ENCODE results near the gene DNAJC16. TPM values are rescaled to one million over a fixed set of nuclear protein-coding genes. Genes with fewer than 3 reads are reported as not detected.

The DNAJC16 gene
- 65.3 and 80.0 TPM in 2 replicates for total RNA-seq (2011; cell fraction: chromatin; rRNA removed; ENCODE audit: low replicate concordance)
- total RNA-seq (2011; cell fraction: nucleolus; rRNA removed), result 37.4 and 46.5 TPM in 2 replicates
- 56.1 and 70.4 TPM in 2 replicates for total RNA-seq (2011; cell fraction: nucleoplasm; rRNA removed)
- 9.1 and 12.2 TPM in 2 replicates for total RNA-seq (2014; rRNA removed)
- 16.2 and 18.7 TPM in 2 replicates for total RNA-seq (2014; rRNA removed; fragmentation: Illumina TruSeq; extraction: Trizol)
- 11.9 and 16.2 TPM in 2 replicates for total RNA-seq (2015; rRNA removed; fragmentation: Illumina TruSeq; extraction: Trizol)
- total RNA-seq (2021), result 15.6 and 16.8 TPM in 2 replicates
- 16.7 and 22.8 TPM in 2 replicates for polyA plus RNA-seq (2011; rRNA removed)
- polyA plus RNA-seq (2011; cell fraction: cytosol; rRNA removed), result 6.9 and 11.3 TPM in 2 replicates
- 24.2 and 24.8 TPM in 2 replicates for polyA plus RNA-seq (2011; cell fraction: nucleus; rRNA removed)
- 6.9 and 7.2 TPM in 2 replicates for polyA plus RNA-seq (2012)
- polyA plus RNA-seq (2014; fragmentation: Illumina TruSeq; extraction: Trizol), result 11.0 and 12.8 TPM in 2 replicates
- 1 to 10 TPM; 6.9 to 8.6 TPM for polyA plus RNA-seq (2014; fragmentation: Nextera tagmentation; extraction: Ambion mirVana)
- polyA plus RNA-seq (2014; rRNA removed), result 8.8 and 11.3 TPM in 2 replicates
- 33.4 and 40.9 TPM in 2 replicates for polyA minus RNA-seq (2011; rRNA and poly(A)+ RNA removed)
- 14.0 and 19.7 TPM in 2 replicates for polyA minus RNA-seq (2011; cell fraction: cytosol; rRNA and poly(A)+ RNA removed)
- polyA minus RNA-seq (2011; cell fraction: nucleus; rRNA and poly(A)+ RNA removed), result 8.9 and 20.7 TPM in 2 replicates
- Bru-seq, nascent RNA, result percentile 77 among the genes with signal in this experiment
- percentile 78 among the genes with signal in this experiment for BruChase-seq, experiment 1, labeled RNA remaining after a 2-hour chase
- percentile 78 among the genes with signal in this experiment for BruChase-seq, experiment 2, labeled RNA remaining after a 6-hour chase
- long read RNA-seq, experiment 1, full-length matches to known transcripts, result 2 of 25 reads
- long read RNA-seq, experiment 1, partial matches to known transcripts, result 2 of 25 reads
- long read RNA-seq, experiment 1, other reads (novel, unspliced or antisense), result 21 of 25 reads
- long read RNA-seq, experiment 2, full-length matches to known transcripts, result 1 of 8 reads
- long read RNA-seq, experiment 2, partial matches to known transcripts, result 1 of 8 reads
- long read RNA-seq, experiment 2, other reads (novel, unspliced or antisense), result 6 of 8 reads
- long read RNA-seq, experiment 3, partial matches to known transcripts, result 1 of 3 reads
- long read RNA-seq, experiment 3, other reads (novel, unspliced or antisense), result 2 of 3 reads

DNA sequence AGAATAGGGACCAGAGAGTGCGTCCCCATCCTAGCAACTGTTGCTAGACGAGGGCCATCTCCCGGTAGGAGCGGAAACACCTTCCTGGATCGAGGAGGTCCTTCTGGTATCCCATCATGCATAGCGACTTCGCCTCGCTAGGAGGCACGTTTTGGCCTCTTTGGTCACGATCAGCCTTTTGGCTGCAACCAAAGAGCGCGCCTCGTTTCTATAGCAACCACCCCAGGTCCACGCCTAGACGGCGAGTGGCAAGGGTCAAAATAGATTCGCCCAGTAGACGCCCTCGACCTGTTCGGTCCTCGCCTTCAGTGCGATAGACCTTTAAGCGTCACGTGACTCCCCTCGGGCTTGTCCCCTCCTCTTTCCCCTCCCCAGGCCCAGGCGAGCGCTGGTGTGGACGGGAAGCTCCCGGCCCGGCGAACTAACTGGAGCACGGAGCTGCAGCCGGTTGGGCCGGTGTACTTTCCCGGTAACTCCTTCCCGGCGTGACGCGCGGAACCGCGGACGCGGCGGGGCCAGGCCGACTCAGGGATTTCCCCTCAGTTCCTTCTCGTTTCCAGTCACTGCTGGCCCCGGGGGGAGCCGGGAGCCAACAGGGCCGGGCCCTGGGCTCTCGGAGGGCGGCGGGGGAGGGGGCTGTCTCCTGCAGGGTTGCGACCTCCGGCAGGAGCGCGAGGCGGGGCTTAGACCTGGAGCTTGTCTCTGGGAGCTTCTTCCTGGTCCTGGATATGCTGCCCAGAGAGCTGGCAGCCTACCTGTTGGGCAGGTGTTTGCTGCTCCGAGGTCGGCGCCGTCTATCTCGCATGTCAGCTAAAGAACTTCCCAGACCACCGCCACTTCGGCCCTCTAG is at the start of gene DNAJC16:
Gene DNAJC16, plus strand, starts transcription at position 359 of the 850 bp plus-strand sequence. CDS start 2,258 bp downstream, outside the sequence.
- peak within 1 kb of the TSS; percentile 63 for H2AFZ ChIP-seq (ENCODE audit: low read depth, low read length)
- H3K9me3 ChIP-seq (replicated peaks; ENCODE audit: control insufficient read depth, insufficient read depth, low read depth, low read length), result no peaks in the 10 kb centered on the region
- FAIRE-seq (peak; percentile 100), DNase-seq (ENCODE audit: extremely low read depth in 1 of 4, low spot score in 3 of 4) (peak; percentile 92 to 100 (median 93)), ATAC-seq (peak; percentile 83)
- CTCF ChIA-PET (ENCODE audit: low intra/inter-chr PET ratio), result interaction anchor here (0.6 kb wide), 1 partner anchor 71 kb away, joined by 3 read pairs; no protein-coding TSS in a partner anchor
- peaks cover 56% of the 10 kb centered on the region for H3K79me2 ChIP-seq (ENCODE audit: control insufficient read depth, insufficient read depth, low read length)
- peak within 1 kb of the TSS; percentile 84 to 93 for H3K9ac ChIP-seq (ENCODE audit: insufficient read depth in 1 of 2, low read depth in 2 of 2, low read length in 2 of 2)
- in situ Hi-C loops (cut with MboI), result no loop called here
- H3K9me1 ChIP-seq (ENCODE audit: control insufficient read depth, insufficient read depth, low read length), result no peaks in the 10 kb centered on the region
- POLR2A ChIA-PET, result interaction anchor here (0.6 to 1.6 kb wide), 9 partner anchors 9 to 705 kb away, joined by 3 to 8 read pairs (median 3); no protein-coding TSS in a partner anchor
- no TSS peak for BruUV-seq (replicated peaks)
- H3K4me2 ChIP-seq (ENCODE audit: insufficient read depth, low read length), result peak within 1 kb of the TSS; percentile 95
- under 1% methylated on average over 63 of the region's 65 CpGs for WGBS (ENCODE audit: insufficient coverage, low coverage, missing lambda C conversion rate)
- intact Hi-C loops (cut with micrococcal nuclease), result loop anchor here (2.0 to 10.0 kb wide), 3 partner anchors 16 to 308 kb away; partner anchors contain the start of gene DDI2
- peaks cover 7 to 25% of the 10 kb centered on the region in 2 experiments; a peak in 4 of 5 replicates for H3K4me1 ChIP-seq (replicated peaks in 1 of 2; ENCODE audit: control insufficient read depth in 2 of 2, insufficient read depth in 2 of 2, low read length in 2 of 2)
- peak within 1 kb of the TSS; percentile 77 for H3K27ac ChIP-seq (ENCODE audit: extremely low read depth, low read depth, low read length)
- H4K20me1 ChIP-seq (replicated peaks; ENCODE audit: control insufficient read depth, insufficient read depth, low read length), result no peaks in the 10 kb centered on the region
- peaks cover 31% of the 10 kb centered on the region for H3K36me3 ChIP-seq (ENCODE audit: control insufficient read depth, insufficient read depth, low read length)
- peak within 1 kb of the TSS; percentile 77 for H3K4me3 ChIP-seq
- H3K27me3 ChIP-seq (ENCODE audit: control insufficient read depth in 2 of 2, insufficient read depth in 2 of 2, low read length in 2 of 2), result no peaks in the 10 kb centered on the region
- TF ChIP-seq SNIP1 (IDR thresholded peaks at IDR 0.05; ENCODE audit: low read depth) (peak; percentile 86), ZBTB17 (CRISPR knock-in tag; IDR thresholded peaks at IDR 0.05) (peak; percentile 96), NEUROD1 (IDR thresholded peaks at IDR 0.05; ENCODE audit: borderline replicate concordance, low read depth, low read length, partially characterized antibody) (peak; percentile 98), POU5F1 (IDR thresholded peaks at IDR 0.05; ENCODE audit: borderline replicate concordance, low read depth, low read length, partially characterized antibody) (peak; percentile 94), DMBX1 (CRISPR knock-in tag; IDR thresholded peaks at IDR 0.05; ENCODE audit: borderline replicate concordance) (peak; percentile 65), ELF4 (CRISPR knock-in tag; IDR thresholded peaks at IDR 0.05) (peak; percentile 22; the same call in 1 of the 2 replicates), GATAD2A (IDR thresholded peaks at IDR 0.05) (0 out of 2 replicates have a peak, but pooled peaks have one; percentile 57), BACH1 (tag; IDR thresholded peaks at IDR 0.05) (0 out of 2 replicates have a peak, but pooled peaks have one; percentile 4), RAD51 (IDR thresholded peaks at IDR 0.05; ENCODE audit: borderline replicate concordance, low read depth) (peak; percentile 100), MYNN (IDR thresholded peaks at IDR 0.05) (peak; percentile 38; the same call in 1 of the 2 replicates), MYNN (CRISPR knock-in tag; IDR thresholded peaks at IDR 0.05) (no peak), SMARCA5 (IDR thresholded peaks at IDR 0.05) (no peak), POLR2H (tag; IDR thresholded peaks at IDR 0.05; ENCODE audit: low read depth) (0 out of 2 replicates have a peak, but pooled peaks have one; percentile 54), PTBP1 (IDR thresholded peaks at IDR 0.05; ENCODE audit: low read depth, low read length) (0 out of 2 replicates have a peak, but pooled peaks have one; percentile 45)
- TF ChIP-seq, protein P1, sequence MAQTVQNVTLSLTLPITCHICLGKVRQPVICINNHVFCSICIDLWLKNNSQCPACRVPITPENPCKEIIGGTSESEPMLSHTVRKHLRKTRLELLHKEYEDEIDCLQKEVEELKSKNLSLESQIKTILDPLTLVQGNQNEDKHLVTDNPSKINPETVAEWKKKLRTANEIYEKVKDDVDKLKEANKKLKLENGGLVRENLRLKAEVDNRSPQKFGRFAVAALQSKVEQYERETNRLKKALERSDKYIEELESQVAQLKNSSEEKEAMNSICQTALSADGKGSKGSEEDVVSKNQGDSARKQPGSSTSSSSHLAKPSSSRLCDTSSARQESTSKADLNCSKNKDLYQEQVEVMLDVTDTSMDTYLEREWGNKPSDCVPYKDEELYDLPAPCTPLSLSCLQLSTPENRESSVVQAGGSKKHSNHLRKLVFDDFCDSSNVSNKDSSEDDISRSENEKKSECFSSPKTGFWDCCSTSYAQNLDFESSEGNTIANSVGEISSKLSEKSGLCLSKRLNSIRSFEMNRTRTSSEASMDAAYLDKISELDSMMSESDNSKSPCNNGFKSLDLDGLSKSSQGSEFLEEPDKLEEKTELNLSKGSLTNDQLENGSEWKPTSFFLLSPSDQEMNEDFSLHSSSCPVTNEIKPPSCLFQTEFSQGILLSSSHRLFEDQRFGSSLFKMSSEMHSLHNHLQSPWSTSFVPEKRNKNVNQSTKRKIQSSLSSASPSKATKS (CRISPR knock-in tag; IDR thresholded peaks at IDR 0.05), result no peak

All from K562 (cell line).